Loucy (cell line): ENCODE results near the gene TASP1.

Source experiments
- H2AFZ ChIP-seq: fragments of 200-600 bp; sonication (generic); 2 replicates; pipeline ENCODE4 v1.6.0; 2016; ENCODE audit warnings: antibody characterized with exemption, mild to moderate bottlenecking, low read length, moderate library complexity
- H3F3A ChIP-seq: fragments of 200-600 bp; 2 replicates; pipeline ENCODE4 v1.6.0; 2016; ENCODE audit warnings: antibody characterized with exemption, low read depth, mild to moderate bottlenecking
- H3K27me3 ChIP-seq: fragments of 200-600 bp; sonication (generic); 2 replicates; pipeline ENCODE4 v1.6.1; 2014; ENCODE audit warnings: low read length, mild to moderate bottlenecking; ENCODE audit not compliant: insufficient read depth, poor library complexity, severe bottlenecking
- H3K36me3 ChIP-seq: fragments of 200-600 bp; sonication (generic); 2 replicates; pipeline ENCODE4 v1.6.1; 2016; ENCODE audit warnings: low read length; ENCODE audit not compliant: insufficient read depth
- H3K4me1 ChIP-seq: fragments of 200-600 bp; sonication (generic); 2 replicates; pipeline ENCODE4 v1.5.1; 2014; ENCODE audit warnings: low read length, mild to moderate bottlenecking; ENCODE audit not compliant: insufficient read depth, poor library complexity, severe bottlenecking
- H3K4me2 ChIP-seq: fragments of 200-600 bp; sonication (generic); 2 replicates; pipeline ENCODE4 v1.6.0; 2014; ENCODE audit warnings: antibody characterized with exemption, low read length, low read depth, mild to moderate bottlenecking; ENCODE audit not compliant: poor library complexity, severe bottlenecking
- H3K4me3 ChIP-seq: fragments of 200-600 bp; sonication (generic); 2 replicates; pipeline ENCODE4 v1.5.1; 2014; ENCODE audit warnings: low read length, mild to moderate bottlenecking, mixed read lengths; ENCODE audit not compliant: poor library complexity, severe bottlenecking
- H3K79me2 ChIP-seq: fragments of 200-600 bp; sonication (generic); 2 replicates; pipeline ENCODE4 v1.6.1; 2014; ENCODE audit warnings: low read length; ENCODE audit not compliant: insufficient read depth
- H3K9ac ChIP-seq: fragments of 200-600 bp; sonication (generic); 2 replicates; pipeline ENCODE4 v1.6.0; 2014; ENCODE audit warnings: mild to moderate bottlenecking, low read depth, low read length, moderate library complexity; ENCODE audit not compliant: poor library complexity, severe bottlenecking
- H3K9me2 ChIP-seq: fragments of 200-600 bp; sonication (generic); replicated peaks from 2 replicates; pipeline ENCODE4 v1.6.1; 2016; ENCODE audit warnings: low read depth, low read length, mixed read lengths
- H3K9me3 ChIP-seq: fragments of 200-600 bp; sonication (generic); 2 replicates; pipeline ENCODE4 v1.6.1; 2014; ENCODE audit warnings: mild to moderate bottlenecking, antibody characterized with exemption, low read length, low read depth; ENCODE audit not compliant: insufficient read depth
- H4K20me1 ChIP-seq: fragments of 200-600 bp; sonication (generic); 2 replicates; pipeline ENCODE4 v1.6.0; 2014; ENCODE audit warnings: antibody characterized with exemption, low read length, mild to moderate bottlenecking; ENCODE audit not compliant: insufficient read depth, poor library complexity, severe bottlenecking
- EZH2phosphoT487 ChIP-seq: fragments of 200-600 bp; IDR thresholded peaks from 2 replicates; pipeline ENCODE4 v1.6.1; 2018; ENCODE audit warnings: antibody characterized with exemption, mild to moderate bottlenecking, moderate library complexity, borderline replicate concordance
- TF ChIP-seq, protein P1 (sequence below): fragments of 200-600 bp; sonication (generic); conservative IDR thresholded peaks from 2 replicates; pipeline ENCODE4 v1.5.1; 2014; ENCODE audit warnings: mild to moderate bottlenecking, antibody characterized with exemption, low read length

The TASP1 gene

DNA sequence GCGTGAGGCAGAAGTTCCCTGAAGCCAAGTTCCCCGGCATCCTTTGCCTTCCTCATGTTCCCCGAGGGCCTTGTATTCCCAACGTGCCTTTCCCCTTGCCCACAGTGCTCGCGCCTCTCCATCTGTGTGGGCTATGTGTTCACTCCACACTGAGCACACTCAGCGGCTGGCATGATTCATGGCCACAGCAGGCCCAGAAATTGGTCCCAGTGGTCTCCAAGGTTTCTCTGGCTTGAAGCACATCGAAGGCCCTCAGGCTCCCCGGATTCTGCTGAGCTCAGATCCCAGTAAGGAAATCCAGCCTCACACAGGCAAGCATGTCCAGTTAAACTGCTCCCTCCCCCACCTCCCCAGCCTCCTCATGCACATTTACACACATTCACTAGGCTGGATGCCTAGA lies 294.1 kb downstream of the TASP1 start:
- H3K36me3 ChIP-seq = no peaks in the 10 kb centered on the region
- TF ChIP-seq, protein P1, sequence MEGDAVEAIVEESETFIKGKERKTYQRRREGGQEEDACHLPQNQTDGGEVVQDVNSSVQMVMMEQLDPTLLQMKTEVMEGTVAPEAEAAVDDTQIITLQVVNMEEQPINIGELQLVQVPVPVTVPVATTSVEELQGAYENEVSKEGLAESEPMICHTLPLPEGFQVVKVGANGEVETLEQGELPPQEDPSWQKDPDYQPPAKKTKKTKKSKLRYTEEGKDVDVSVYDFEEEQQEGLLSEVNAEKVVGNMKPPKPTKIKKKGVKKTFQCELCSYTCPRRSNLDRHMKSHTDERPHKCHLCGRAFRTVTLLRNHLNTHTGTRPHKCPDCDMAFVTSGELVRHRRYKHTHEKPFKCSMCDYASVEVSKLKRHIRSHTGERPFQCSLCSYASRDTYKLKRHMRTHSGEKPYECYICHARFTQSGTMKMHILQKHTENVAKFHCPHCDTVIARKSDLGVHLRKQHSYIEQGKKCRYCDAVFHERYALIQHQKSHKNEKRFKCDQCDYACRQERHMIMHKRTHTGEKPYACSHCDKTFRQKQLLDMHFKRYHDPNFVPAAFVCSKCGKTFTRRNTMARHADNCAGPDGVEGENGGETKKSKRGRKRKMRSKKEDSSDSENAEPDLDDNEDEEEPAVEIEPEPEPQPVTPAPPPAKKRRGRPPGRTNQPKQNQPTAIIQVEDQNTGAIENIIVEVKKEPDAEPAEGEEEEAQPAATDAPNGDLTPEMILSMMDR = no peak
- TF ChIP-seq EZH2phosphoT487 = no peak
- H3K4me2 ChIP-seq = no peak overlapping the region
- no peaks in the 10 kb centered on the region for H3K9me2 ChIP-seq
- H3K4me1 ChIP-seq = no peaks in the 10 kb centered on the region
- no peaks in the 10 kb centered on the region for H4K20me1 ChIP-seq
- no peaks in the 10 kb centered on the region for H3K27me3 ChIP-seq
- H3K9me3 ChIP-seq = no peaks in the 10 kb centered on the region
- H3K79me2 ChIP-seq = no peaks in the 10 kb centered on the region
- H3K4me3 ChIP-seq = no peak overlapping the region
- no peaks in the 10 kb centered on the region for H3F3A ChIP-seq
- no peak overlapping the region for H2AFZ ChIP-seq
- no peak overlapping the region for H3K9ac ChIP-seq

DNA sequence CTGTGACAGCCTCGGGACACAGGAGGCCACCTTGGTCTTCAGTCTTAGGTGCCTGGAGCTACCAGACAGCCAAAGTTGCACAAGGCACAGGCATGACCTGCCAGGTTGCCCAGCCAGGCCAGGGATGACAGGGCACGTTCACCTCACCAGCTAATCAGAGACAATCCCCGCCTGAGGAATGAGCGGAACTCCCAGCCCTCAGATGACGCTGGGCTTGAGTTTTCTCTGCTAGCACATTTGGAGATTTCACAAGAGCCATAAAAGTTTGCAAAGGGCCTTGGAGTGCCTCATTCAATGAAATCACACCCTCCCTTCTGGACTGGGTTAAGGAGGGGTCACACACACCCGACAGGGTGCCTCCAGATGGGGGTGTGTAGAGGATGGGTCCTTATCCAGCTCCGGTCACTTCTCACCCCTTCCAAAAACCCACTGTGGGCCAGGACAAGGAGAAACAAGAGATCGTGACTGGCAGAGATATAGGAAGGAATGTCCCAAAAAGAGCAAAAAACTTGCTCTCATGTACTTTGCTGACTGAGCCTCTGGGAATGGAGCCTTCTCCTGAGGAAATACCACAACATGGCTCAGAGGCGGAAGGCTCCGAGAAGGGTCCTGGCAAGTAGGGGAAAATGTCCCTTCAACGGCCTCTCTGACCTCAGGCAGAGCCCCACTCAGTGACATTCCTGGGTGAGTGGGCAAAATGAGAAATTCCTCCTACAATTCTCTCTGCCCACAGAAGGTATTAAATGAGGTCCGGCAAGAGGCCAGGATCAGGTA lies 296.1 kb downstream of the TASP1 start:
- H3F3A ChIP-seq = no peaks in the 10 kb centered on the region
- no peaks in the 10 kb centered on the region for H3K27me3 ChIP-seq
- H3K79me2 ChIP-seq = no peaks in the 10 kb centered on the region
- H3K36me3 ChIP-seq = no peaks in the 10 kb centered on the region
- no peaks in the 10 kb centered on the region for H3K9me3 ChIP-seq
- no peak overlapping the region for H3K4me3 ChIP-seq
- H4K20me1 ChIP-seq = no peaks in the 10 kb centered on the region
- H2AFZ ChIP-seq = no peak overlapping the region
- H3K4me2 ChIP-seq = no peak overlapping the region
- TF ChIP-seq, protein P1 = no peak
- no peak for TF ChIP-seq EZH2phosphoT487
- no peak overlapping the region for H3K9ac ChIP-seq
- no peaks in the 10 kb centered on the region for H3K9me2 ChIP-seq
- no peaks in the 10 kb centered on the region for H3K4me1 ChIP-seq

DNA sequence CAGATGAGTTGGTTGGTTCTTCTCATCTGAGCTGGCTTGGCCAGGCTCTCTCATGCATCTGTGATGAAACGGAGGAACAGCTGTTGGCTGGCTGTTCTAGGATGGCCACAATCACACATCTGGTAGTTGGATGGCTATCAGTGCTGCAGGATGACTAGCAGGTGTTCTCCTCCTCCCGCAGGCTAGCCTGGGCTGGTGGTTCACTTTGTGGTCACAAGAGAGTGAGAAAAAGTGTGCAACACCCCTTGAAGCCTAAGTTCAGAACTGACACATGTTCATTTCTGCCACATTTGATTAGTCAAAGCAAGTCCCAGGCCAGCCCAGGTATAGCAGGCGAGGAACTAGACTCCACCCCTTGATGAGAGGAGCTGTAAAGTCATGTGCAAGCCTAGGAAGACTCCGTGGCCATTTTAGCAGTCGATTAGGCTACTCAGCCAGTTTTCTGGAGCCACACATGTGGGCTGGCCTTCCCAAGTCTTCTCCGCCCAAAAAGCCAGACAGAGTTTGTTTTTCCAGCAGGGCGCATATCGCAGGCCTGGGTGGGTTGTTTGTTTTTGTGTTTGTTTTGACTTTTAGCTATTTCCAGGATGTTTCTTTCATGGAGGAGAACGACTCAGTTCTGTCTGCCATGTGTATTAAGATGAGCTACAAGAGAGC lies 296.9 kb downstream of the TASP1 start:
- TF ChIP-seq, protein P1 = no peak
- no peak for TF ChIP-seq EZH2phosphoT487
- no peaks in the 10 kb centered on the region for H3K4me1 ChIP-seq
- no peaks in the 10 kb centered on the region for H4K20me1 ChIP-seq
- no peaks in the 10 kb centered on the region for H3K9me2 ChIP-seq
- H3K27me3 ChIP-seq = no peaks in the 10 kb centered on the region
- H3K36me3 ChIP-seq = no peaks in the 10 kb centered on the region
- H3K79me2 ChIP-seq = no peaks in the 10 kb centered on the region
- no peak overlapping the region for H3K4me3 ChIP-seq
- H3F3A ChIP-seq = no peaks in the 10 kb centered on the region
- H3K9me3 ChIP-seq = no peaks in the 10 kb centered on the region
- H2AFZ ChIP-seq = no peak overlapping the region
- no peak overlapping the region for H3K4me2 ChIP-seq
- no peak overlapping the region for H3K9ac ChIP-seq
